ENCODE data around the gene TBX4. TPM values are rescaled to one million over a fixed set of nuclear protein-coding genes. Genes with fewer than 3 reads are reported as not detected.

The TBX4 gene
- total and polyA plus RNA-seq, 2 of the 13 experiments (the other 11 are each of a cell fraction or from before 2014, with no cell fraction given), result 0.11 to 1.1 TPM

- TF ChIP-seq ZNF468 (CRISPR knock-in tag; IDR thresholded peaks at IDR 0.05) (no peak), ZNF431 (CRISPR knock-in tag; IDR thresholded peaks at IDR 0.05; ENCODE audit: borderline replicate concordance, low read depth) (0 out of 2 replicates have a peak, but pooled peaks have one; percentile 17), SNAPC4 (CRISPR knock-in tag; IDR thresholded peaks at IDR 0.05) (no peak), SRSF4 (IDR thresholded peaks at IDR 0.05; ENCODE audit: low read depth, low read length, poor library complexity, severe bottlenecking) (no peak), PHF5A (CRISPR knock-in tag; IDR thresholded peaks at IDR 0.05; ENCODE audit: low read depth, unreplicated experiment) (peak; percentile 61), JUNB (CRISPR knock-in tag; IDR thresholded peaks at IDR 0.05; ENCODE audit: borderline replicate concordance) (no peak), THAP8 (CRISPR knock-in tag; IDR thresholded peaks at IDR 0.05; ENCODE audit: borderline replicate concordance) (no peak; the same call in 1 of the 2 replicates), ESRRA (CRISPR knock-in tag; IDR thresholded peaks at IDR 0.05; ENCODE audit: low read depth) (peak; percentile 75), SRSF1 (optimal IDR thresholded peaks at IDR 0.05; ENCODE audit: low read depth, low read length) (no peak), ZNF230 (CRISPR knock-in tag; IDR thresholded peaks at IDR 0.05) (peak; percentile 89), TEAD2 (CRISPR knock-in tag; IDR thresholded peaks at IDR 0.05) (no peak), NFE2 (CRISPR knock-in tag; IDR thresholded peaks at IDR 0.05) (no peak), RXRB (CRISPR knock-in tag; IDR thresholded peaks at IDR 0.05; ENCODE audit: borderline replicate concordance) (peak; percentile 72), ZC3H13 (CRISPR knock-in tag; IDR thresholded peaks at IDR 0.05) (peak; percentile 96), MTA3 (CRISPR knock-in tag; IDR thresholded peaks at IDR 0.05) (no peak), HOXA7 (CRISPR knock-in tag; IDR thresholded peaks at IDR 0.05) (no peak), FOXC1 (CRISPR knock-in tag; IDR thresholded peaks at IDR 0.05; ENCODE audit: borderline replicate concordance) (no peak), TFAP4 (IDR thresholded peaks at IDR 0.05; ENCODE audit: borderline replicate concordance, low read depth) (no peak), PHF20 (CRISPR knock-in tag; IDR thresholded peaks at IDR 0.05) (no peak; the same call in 1 of the 2 replicates), CSRNP1 (CRISPR knock-in tag; IDR thresholded peaks at IDR 0.05) (peak; percentile 59; the same call in 1 of the 2 replicates), PAWR (CRISPR knock-in tag; IDR thresholded peaks at IDR 0.05; ENCODE audit: borderline replicate concordance) (peak; percentile 68; the same call in 1 of the 2 replicates), BRCA1 (CRISPR knock-in tag; IDR thresholded peaks at IDR 0.05) (peak; percentile 93; the same call in 1 of the 2 replicates)
Measured at GRCh38 chr17:61412143-61412859, 39.9 kb upstream of the TBX4 start (continued).

All from HepG2 (cell line).